H1 (cell line): ENCODE data around the gene FUT4. TPM values are rescaled to one million over a fixed set of nuclear protein-coding genes. Genes with fewer than 3 reads are reported as not detected.
A peak's percentile ranks its signal among the peaks of the same experiment; 100 is the strongest.

Source experiments
- CTCF ChIA-PET: fragments of 300-600 bp; sonication (Branson Sonifier 250); formaldehyde crosslinking; loops from one replicate; lab custom pipeline; 2021; ENCODE audit not compliant: partially characterized antibody; lab: Charles Lee
- POLR2A ChIA-PET: fragments of 300-600 bp; sonication (Branson Sonifier 250); formaldehyde crosslinking; loops from one replicate; lab custom pipeline; 2021; ENCODE audit warnings: inconsistent platforms; ENCODE audit not compliant: partially characterized antibody; lab: Charles Lee
- DNase-seq, 2 experiments: peaks; one replicate each; pipeline versions ENCODE4 v3.0.0 to v3.0.0-alpha.2; 2010 to 2022; ENCODE audit warnings: low spot score in 2 of 2, low read depth in 1 of 2, mixed read lengths in 1 of 2
- FAIRE-seq: peaks from 2 replicates; lab custom pipeline; 2011; peaks lifted over from hg19 to GRCh38; lab: Jason Lieb, UNC
- H2AFZ ChIP-seq: 2 replicates; pipeline ENCODE4 v1.8.1; 2012; ENCODE audit warnings: low read length, inconsistent platforms
- H2AK5ac ChIP-seq: 2 replicates; pipeline ENCODE4 v1.6.1; 2013; ENCODE audit warnings: low read depth, low read length
- H2BK120ac ChIP-seq: replicated peaks from 2 replicates; pipeline ENCODE3; 2013; ENCODE audit warnings: low read depth, low read length, inconsistent platforms
- H2BK12ac ChIP-seq: 2 replicates; pipeline ENCODE4 v1.6.1; 2013; ENCODE audit warnings: low read depth, low read length
- H2BK15ac ChIP-seq: 2 replicates; pipeline ENCODE4 v1.6.1; 2013; ENCODE audit warnings: low read length
- H2BK20ac ChIP-seq: 2 replicates; pipeline ENCODE4 v1.6.1; 2013; ENCODE audit warnings: low read length
- H2BK5ac ChIP-seq: 2 replicates; pipeline ENCODE4 v1.6.1; 2013; ENCODE audit warnings: low read depth, low read length
- H3K14ac ChIP-seq: 2 replicates; pipeline ENCODE4 v1.6.1; 2013; ENCODE audit warnings: inconsistent platforms; ENCODE audit not compliant: insufficient read length
- H3K18ac ChIP-seq: 2 replicates; pipeline ENCODE4 v1.6.1; 2013; ENCODE audit warnings: low read length; ENCODE audit errors: extremely low read depth
- H3K23ac ChIP-seq: 2 replicates; pipeline ENCODE4 v1.6.1; 2013; ENCODE audit warnings: inconsistent platforms; ENCODE audit not compliant: insufficient read length
- H3K23me2 ChIP-seq: 2 replicates; pipeline ENCODE4 v1.6.1; 2013; ENCODE audit warnings: low read depth, low read length
- H3K27ac ChIP-seq: 2 replicates; pipeline ENCODE4 v1.6.1; 2011; ENCODE audit warnings: low read depth, low read length, inconsistent platforms
- H3K27me3 ChIP-seq, 4 experiments: replicated peaks in 1 of 4; 1 replicate in 1 of 4; 2 replicates in 3 of 4; pipeline versions ENCODE4 v1.6.1 to v1.8.1; 2011 to 2013; ENCODE audit warnings: low read length in 3 of 4, mild to moderate bottlenecking in 3 of 4, inconsistent platforms in 2 of 4, mixed read lengths in 2 of 4, moderate library complexity in 1 of 4; ENCODE audit not compliant: control insufficient read depth in 3 of 4, insufficient read depth in 3 of 4; ENCODE audit errors: extremely low read depth in 1 of 4
- H3K36me3 ChIP-seq, 4 experiments: 2 replicates each; pipeline versions ENCODE4 v1.6.1 to v1.8.1; 2011 to 2013; ENCODE audit warnings: mild to moderate bottlenecking in 4 of 4, low read length in 3 of 4, moderate library complexity in 2 of 4, control low read depth in 1 of 4, inconsistent platforms in 1 of 4; ENCODE audit not compliant: insufficient read depth in 4 of 4, control insufficient read depth in 2 of 4
- H3K4ac ChIP-seq: replicated peaks from 2 replicates; pipeline ENCODE3; 2013; ENCODE audit warnings: low read length, low read depth, mixed read lengths, inconsistent platforms; ENCODE audit not compliant: insufficient read length
- H3K4me1 ChIP-seq, 4 experiments: replicated peaks in 1 of 4; 1 replicate in 1 of 4; 2 replicates in 3 of 4; pipeline versions ENCODE4 v1.6.1 to v1.8.1; 2011 to 2013; ENCODE audit warnings: low read length in 3 of 4, inconsistent platforms in 2 of 4, mixed read lengths in 1 of 4; ENCODE audit not compliant: insufficient read depth in 4 of 4, control insufficient read depth in 3 of 4
- H3K4me2 ChIP-seq, 2 experiments: 2 replicates each; pipeline versions ENCODE4 v1.6.1 to v1.8.1; 2011 to 2013; ENCODE audit warnings: low read depth in 2 of 2, low read length in 2 of 2, control low read depth in 1 of 2, inconsistent platforms in 1 of 2, mild to moderate bottlenecking in 1 of 2; ENCODE audit not compliant: insufficient read depth in 1 of 2
- H3K4me3 ChIP-seq, 4 experiments: fragments of 200-600, 300-600 bp in 1 of 4; sonication (generic), shearing (Covaris generic), sonication (Bioruptor Twin) in 1 of 4; 2 replicates each; pipeline versions ENCODE4 v1.5.1 to v1.8.1; 2011 to 2016; ENCODE audit warnings: low read length in 4 of 4, low read depth in 3 of 4, control low read depth in 2 of 4, inconsistent platforms in 2 of 4, mild to moderate bottlenecking in 2 of 4, mixed read lengths in 1 of 4, moderate library complexity in 1 of 4; ENCODE audit not compliant: insufficient read depth in 2 of 4; ENCODE audit errors: extremely low read depth in 1 of 4
- H3K56ac ChIP-seq: replicated peaks from 2 replicates; pipeline ENCODE3; 2013; ENCODE audit warnings: low read depth, mild to moderate bottlenecking, mixed read lengths, low read length, inconsistent platforms; ENCODE audit not compliant: insufficient read length
- H3K79me1 ChIP-seq: 2 replicates; pipeline ENCODE4 v1.6.1; 2013; ENCODE audit warnings: low read depth, low read length, control low read depth
- H3K79me2 ChIP-seq, 2 experiments: 2 replicates each; pipeline versions ENCODE4 v1.6.1 to v1.8.1; 2012 to 2013; ENCODE audit warnings: low read length in 2 of 2, mild to moderate bottlenecking in 2 of 2, inconsistent platforms in 1 of 2; ENCODE audit not compliant: insufficient read depth in 2 of 2, control insufficient read depth in 1 of 2
- H3K9ac ChIP-seq, 4 experiments: replicated peaks in 1 of 4; 1 replicate in 1 of 4; 2 replicates in 3 of 4; pipeline versions ENCODE4 v1.6.1 to v1.8.1; 2011 to 2013; ENCODE audit warnings: low read depth in 3 of 4, low read length in 3 of 4, control low read depth in 2 of 4, mild to moderate bottlenecking in 2 of 4, moderate library complexity in 2 of 4, inconsistent platforms in 1 of 4; ENCODE audit errors: extremely low read depth in 1 of 4
- H3K9me3 ChIP-seq, 2 experiments: 2 replicates each; pipeline versions ENCODE4 v1.6.1 to v1.8.1; 2012 to 2013; ENCODE audit warnings: mild to moderate bottlenecking in 2 of 2, moderate library complexity in 2 of 2, control low read depth in 1 of 2, inconsistent platforms in 1 of 2, low read depth in 1 of 2, low read length in 1 of 2, mixed read lengths in 1 of 2; ENCODE audit not compliant: insufficient read depth in 2 of 2
- H4K20me1 ChIP-seq, 2 experiments: replicated peaks in 1 of 2; 2 replicates each; pipeline versions ENCODE3 to v1.8.1; 2011 to 2013; ENCODE audit warnings: inconsistent platforms in 2 of 2, low read length in 2 of 2, mild to moderate bottlenecking in 1 of 2; ENCODE audit not compliant: insufficient read depth in 2 of 2, control insufficient read depth in 1 of 2
- H4K5ac ChIP-seq: 2 replicates; pipeline ENCODE4 v1.6.1; 2013; ENCODE audit warnings: low read length, low read depth, mixed read lengths, inconsistent platforms; ENCODE audit not compliant: insufficient read length
- H4K8ac ChIP-seq: 2 replicates; pipeline ENCODE4 v1.8.0; 2013; ENCODE audit warnings: mild to moderate bottlenecking, moderate library complexity, low read length, inconsistent platforms; ENCODE audit not compliant: insufficient read depth; ENCODE audit errors: extremely low read depth
- H4K91ac ChIP-seq: replicated peaks from 2 replicates; pipeline ENCODE3; 2013; ENCODE audit warnings: low read length, mixed read lengths, inconsistent platforms; ENCODE audit not compliant: insufficient read length
- HDAC6 ChIP-seq: IDR thresholded peaks from one replicate; pipeline ENCODE4 v1.7.1; 2012; ENCODE audit warnings: low read depth, mild to moderate bottlenecking, inconsistent platforms, low read length, moderate library complexity
- WGBS, 2 experiments: shearing (Covaris generic) in 1 of 2; methylation state at CpG; one replicate each; pipeline versions ENCODE4 v1.1.6 to v1.1.7; 2013 to 2015; ENCODE audit warnings: low lambda C conversion rate in 2 of 2, mixed read lengths in 2 of 2, inconsistent platforms in 1 of 2, low coverage in 1 of 2, missing lambda C conversion rate in 1 of 2; ENCODE audit not compliant: insufficient replicate concordance in 2 of 2, insufficient coverage in 1 of 2, insufficient read length in 1 of 2; ENCODE audit errors: extremely low coverage in 1 of 2, missing lambda C conversion rate in 1 of 2; 5-methylcytosine and 5-hydroxymethylcytosine counted together
- polyA plus RNA-seq, 7 experiments: library from polyadenylated mRNA; depleted of rRNA in 3 of 7; stranded (reverse) in 5 of 7; unstranded in 2 of 7; fragments of >200 nt in 5 of 7; fragments of 200-250 nt in 2 of 7; gene quantifications; 1 replicate in 5 of 7; 2 replicates in 1 of 7; 4 replicates in 1 of 7; pipeline versions ENCODE4 v1.2.1 to v1.2.3, GENCODE V29; 2011 to 2013; ENCODE audit warnings: missing spikeins in 2 of 7, mixed read lengths in 2 of 7
- total RNA-seq: library from RNA; stranded (reverse); fragmentation: NEBNext Ultra II Directional; extraction: Animal tissue kit (Norgen Biotek cat#: 25700); gene quantifications from 2 replicates; pipeline ENCODE4 v1.2.1, GENCODE V29; 2021

The FUT4 gene
- total and polyA plus RNA-seq, 2 of the 8 experiments (the other 6 are each of a cell fraction or from before 2014, with no cell fraction given), result 2.6 to 8.0 TPM

DNA sequence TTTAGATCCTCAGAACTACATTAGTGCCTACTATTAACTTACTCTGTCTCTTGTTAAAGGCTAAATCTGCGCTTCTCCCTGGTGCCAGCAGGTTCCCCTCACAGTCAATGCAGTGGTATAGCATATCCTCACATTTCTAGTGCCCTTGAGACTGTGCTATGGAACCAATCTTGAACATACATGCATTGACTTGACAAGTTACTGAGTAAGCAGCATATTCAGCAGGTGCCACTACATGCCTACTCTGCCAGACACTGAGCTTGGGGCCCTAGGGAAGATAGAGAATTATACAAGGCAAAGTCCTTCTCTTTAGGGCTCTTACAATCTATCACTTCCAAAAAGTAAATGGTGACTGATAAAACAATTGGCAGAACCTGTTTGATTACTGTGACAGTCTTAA lies 3.2 kb downstream of the FUT4 start:
- Histone ChIP-seq H3K9ac (no peak overlapping the region), H3K4me1 (peaks cover 5 to 9% (median 8%) of the 10 kb centered on the region in 4 experiments; a peak in 6 of 7 replicates), H2BK5ac (no peak overlapping the region), H4K91ac (no peak overlapping the region), H3K23me2 (peaks cover 18% of the 10 kb centered on the region), H3K4me3 (no peak overlapping the region), H2AK5ac (no peak overlapping the region), H4K8ac (no peak overlapping the region), H3K79me2 (no peaks in the 10 kb centered on the region), H2BK120ac (no peak overlapping the region), H3K4me2 (peak overlapping the region; percentile 13 to 68; a peak in 1 of 4 replicates), H3K23ac (no peak overlapping the region), H3K9me3 (no peaks in the 10 kb centered on the region), H3K4ac (no peak overlapping the region), H3K79me1 (0 out of 2 replicates have a peak, but pooled peaks cover 2% of the 10 kb centered on the region), H3K27ac (no peak overlapping the region), H2BK12ac (no peak overlapping the region), H3K14ac (no peak overlapping the region), H2BK20ac (no peak overlapping the region), H4K5ac (no peak overlapping the region), H3K18ac (no peak overlapping the region), H2BK15ac (no peak overlapping the region), H3K27me3 (peaks cover 6 to 20% (median 18%) of the 10 kb centered on the region in 4 experiments; a peak in 6 of 7 replicates), H3K36me3 (no peaks in the 10 kb centered on the region), H3K56ac (no peak overlapping the region), H2AFZ (no peak overlapping the region), H4K20me1 (peaks cover 0 to 3% of the 10 kb centered on the region in 2 experiments)
- no peak for DNase-seq
- CTCF ChIA-PET, result interaction anchor here (1.0 to 1.5 kb wide), 5 partner anchors 25 to 215 kb away, joined by 3 to 6 read pairs (median 4); no protein-coding TSS in a partner anchor
- no peak for TF ChIP-seq HDAC6
- 100% methylated on average over 1 of the region's 1 CpG; no CpG with 5 or more reads in 1 of the 2 experiments for WGBS, 2 experiments
- POLR2A ChIA-PET, result no interaction called here
- FAIRE-seq, result no peak
